Right kidney (tissue), 1 donor: Measurements from ENCODE around the gene CRYBA2.

ENCODE experiments used
- DNase-seq: peaks from one replicate; pipeline ENCODE4 v3.0.0-alpha.2; 2016

CRYBA2 gene

GRCh38 chr2:218954541-218955300 lies 38.5 kb downstream of the CRYBA2 start:
- DNase-seq: no peak

GRCh38 chr2:218953366-218953954 lies 39.8 kb downstream of the CRYBA2 start:
- DNase-seq: no peak

- no peak for DNase-seq
Measured at GRCh38 chr2:218952160-218952559, 41.1 kb downstream of the CRYBA2 start.

- no peak for DNase-seq
Measured at GRCh38 chr2:218946621-218947020, 46.6 kb downstream of the CRYBA2 start.

GRCh38 chr2:218944759-218945404 lies 48.3 kb downstream of the CRYBA2 start:
- DNase-seq: no peak
